ENCODE measurements around the gene PACS1.

DNA sequence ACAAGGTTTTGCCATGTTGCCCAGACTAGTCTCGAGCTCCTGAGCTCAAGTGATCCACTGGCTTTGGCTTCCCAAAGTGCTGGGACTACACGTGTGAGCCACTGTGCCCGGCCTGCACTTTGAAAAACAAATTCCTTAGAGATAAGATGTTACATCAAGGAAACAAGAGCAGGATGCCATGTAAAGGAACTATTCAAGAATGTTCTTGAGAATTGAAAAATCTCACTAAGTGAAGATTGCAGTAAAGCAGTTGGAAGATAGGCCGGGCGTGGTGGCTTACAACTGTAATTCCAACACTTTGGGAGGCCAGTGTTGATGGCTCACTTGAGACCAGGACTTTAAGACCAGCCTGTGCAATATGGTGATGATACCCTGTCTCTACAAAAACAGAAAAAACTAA is 88.1 kb downstream of the PACS1 start:
- no peak for TF ChIP-seq POLR2A (IDR thresholded peaks at IDR 0.05; ENCODE audit: borderline replicate concordance, extremely low read depth, insufficient read depth, insufficient read length)
- TF ChIP-seq, protein P1, sequence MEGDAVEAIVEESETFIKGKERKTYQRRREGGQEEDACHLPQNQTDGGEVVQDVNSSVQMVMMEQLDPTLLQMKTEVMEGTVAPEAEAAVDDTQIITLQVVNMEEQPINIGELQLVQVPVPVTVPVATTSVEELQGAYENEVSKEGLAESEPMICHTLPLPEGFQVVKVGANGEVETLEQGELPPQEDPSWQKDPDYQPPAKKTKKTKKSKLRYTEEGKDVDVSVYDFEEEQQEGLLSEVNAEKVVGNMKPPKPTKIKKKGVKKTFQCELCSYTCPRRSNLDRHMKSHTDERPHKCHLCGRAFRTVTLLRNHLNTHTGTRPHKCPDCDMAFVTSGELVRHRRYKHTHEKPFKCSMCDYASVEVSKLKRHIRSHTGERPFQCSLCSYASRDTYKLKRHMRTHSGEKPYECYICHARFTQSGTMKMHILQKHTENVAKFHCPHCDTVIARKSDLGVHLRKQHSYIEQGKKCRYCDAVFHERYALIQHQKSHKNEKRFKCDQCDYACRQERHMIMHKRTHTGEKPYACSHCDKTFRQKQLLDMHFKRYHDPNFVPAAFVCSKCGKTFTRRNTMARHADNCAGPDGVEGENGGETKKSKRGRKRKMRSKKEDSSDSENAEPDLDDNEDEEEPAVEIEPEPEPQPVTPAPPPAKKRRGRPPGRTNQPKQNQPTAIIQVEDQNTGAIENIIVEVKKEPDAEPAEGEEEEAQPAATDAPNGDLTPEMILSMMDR (IDR thresholded peaks at IDR 0.05 in 2 of 3, conservative IDR thresholded peaks at IDR 0.05 in 1 of 3; ENCODE audit: borderline replicate concordance in 1 of 3, insufficient read depth in 1 of 3, low read depth in 2 of 3, low read length in 2 of 3) = no peak
- TF ChIP-seq RAD21 (IDR thresholded peaks at IDR 0.05; ENCODE audit: low read depth) = no peak
- TF ChIP-seq, protein P2, sequence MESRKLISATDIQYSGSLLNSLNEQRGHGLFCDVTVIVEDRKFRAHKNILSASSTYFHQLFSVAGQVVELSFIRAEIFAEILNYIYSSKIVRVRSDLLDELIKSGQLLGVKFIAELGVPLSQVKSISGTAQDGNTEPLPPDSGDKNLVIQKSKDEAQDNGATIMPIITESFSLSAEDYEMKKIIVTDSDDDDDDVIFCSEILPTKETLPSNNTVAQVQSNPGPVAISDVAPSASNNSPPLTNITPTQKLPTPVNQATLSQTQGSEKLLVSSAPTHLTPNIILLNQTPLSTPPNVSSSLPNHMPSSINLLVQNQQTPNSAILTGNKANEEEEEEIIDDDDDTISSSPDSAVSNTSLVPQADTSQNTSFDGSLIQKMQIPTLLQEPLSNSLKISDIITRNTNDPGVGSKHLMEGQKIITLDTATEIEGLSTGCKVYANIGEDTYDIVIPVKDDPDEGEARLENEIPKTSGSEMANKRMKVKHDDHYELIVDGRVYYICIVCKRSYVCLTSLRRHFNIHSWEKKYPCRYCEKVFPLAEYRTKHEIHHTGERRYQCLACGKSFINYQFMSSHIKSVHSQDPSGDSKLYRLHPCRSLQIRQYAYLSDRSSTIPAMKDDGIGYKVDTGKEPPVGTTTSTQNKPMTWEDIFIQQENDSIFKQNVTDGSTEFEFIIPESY (IDR thresholded peaks at IDR 0.05; ENCODE audit: extremely low read depth, insufficient replicate concordance, low read length) = no peak
- TF ChIP-seq EZH2phosphoT487 (IDR thresholded peaks at IDR 0.05; ENCODE audit: borderline replicate concordance) = no peak
- TF ChIP-seq, protein P3, sequence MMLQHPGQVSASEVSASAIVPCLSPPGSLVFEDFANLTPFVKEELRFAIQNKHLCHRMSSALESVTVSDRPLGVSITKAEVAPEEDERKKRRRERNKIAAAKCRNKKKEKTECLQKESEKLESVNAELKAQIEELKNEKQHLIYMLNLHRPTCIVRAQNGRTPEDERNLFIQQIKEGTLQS (IDR thresholded peaks at IDR 0.05) = no peak
- TF ChIP-seq, protein P4, sequence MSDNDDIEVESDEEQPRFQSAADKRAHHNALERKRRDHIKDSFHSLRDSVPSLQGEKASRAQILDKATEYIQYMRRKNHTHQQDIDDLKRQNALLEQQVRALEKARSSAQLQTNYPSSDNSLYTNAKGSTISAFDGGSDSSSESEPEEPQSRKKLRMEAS (IDR thresholded peaks at IDR 0.05) = no peak
- TF ChIP-seq JUND (IDR thresholded peaks at IDR 0.05) = no peak
- no peak for TF ChIP-seq EZH2 (IDR thresholded peaks at IDR 0.05)
- TF ChIP-seq, protein P5, sequence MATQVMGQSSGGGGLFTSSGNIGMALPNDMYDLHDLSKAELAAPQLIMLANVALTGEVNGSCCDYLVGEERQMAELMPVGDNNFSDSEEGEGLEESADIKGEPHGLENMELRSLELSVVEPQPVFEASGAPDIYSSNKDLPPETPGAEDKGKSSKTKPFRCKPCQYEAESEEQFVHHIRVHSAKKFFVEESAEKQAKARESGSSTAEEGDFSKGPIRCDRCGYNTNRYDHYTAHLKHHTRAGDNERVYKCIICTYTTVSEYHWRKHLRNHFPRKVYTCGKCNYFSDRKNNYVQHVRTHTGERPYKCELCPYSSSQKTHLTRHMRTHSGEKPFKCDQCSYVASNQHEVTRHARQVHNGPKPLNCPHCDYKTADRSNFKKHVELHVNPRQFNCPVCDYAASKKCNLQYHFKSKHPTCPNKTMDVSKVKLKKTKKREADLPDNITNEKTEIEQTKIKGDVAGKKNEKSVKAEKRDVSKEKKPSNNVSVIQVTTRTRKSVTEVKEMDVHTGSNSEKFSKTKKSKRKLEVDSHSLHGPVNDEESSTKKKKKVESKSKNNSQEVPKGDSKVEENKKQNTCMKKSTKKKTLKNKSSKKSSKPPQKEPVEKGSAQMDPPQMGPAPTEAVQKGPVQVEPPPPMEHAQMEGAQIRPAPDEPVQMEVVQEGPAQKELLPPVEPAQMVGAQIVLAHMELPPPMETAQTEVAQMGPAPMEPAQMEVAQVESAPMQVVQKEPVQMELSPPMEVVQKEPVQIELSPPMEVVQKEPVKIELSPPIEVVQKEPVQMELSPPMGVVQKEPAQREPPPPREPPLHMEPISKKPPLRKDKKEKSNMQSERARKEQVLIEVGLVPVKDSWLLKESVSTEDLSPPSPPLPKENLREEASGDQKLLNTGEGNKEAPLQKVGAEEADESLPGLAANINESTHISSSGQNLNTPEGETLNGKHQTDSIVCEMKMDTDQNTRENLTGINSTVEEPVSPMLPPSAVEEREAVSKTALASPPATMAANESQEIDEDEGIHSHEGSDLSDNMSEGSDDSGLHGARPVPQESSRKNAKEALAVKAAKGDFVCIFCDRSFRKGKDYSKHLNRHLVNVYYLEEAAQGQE (IDR thresholded peaks at IDR 0.05; ENCODE audit: low read depth) = no peak
- no peak for TF ChIP-seq EGR1 (IDR thresholded peaks at IDR 0.05; ENCODE audit: low read depth)
- no peak for TF ChIP-seq POLR2AphosphoS5 (IDR thresholded peaks at IDR 0.05; ENCODE audit: low read depth, low read length)
- TF ChIP-seq YY1 (IDR thresholded peaks at IDR 0.05; ENCODE audit: extremely low read depth, insufficient replicate concordance, low read depth, low read length) = no peak

Measured in HCT116 (cell line).